Measurements from ENCODE around the gene EIF2AK3. TPM values are rescaled to one million over a fixed set of nuclear protein-coding genes. Genes with fewer than 3 reads are reported as not detected.
A peak's percentile ranks its signal among the peaks of the same experiment; 100 is the strongest.

The EIF2AK3 gene
- polyA plus RNA-seq, 2 of the 4 experiments (the other 2 are of a cell fraction), result 11.0 to 17.5 TPM

DNA sequence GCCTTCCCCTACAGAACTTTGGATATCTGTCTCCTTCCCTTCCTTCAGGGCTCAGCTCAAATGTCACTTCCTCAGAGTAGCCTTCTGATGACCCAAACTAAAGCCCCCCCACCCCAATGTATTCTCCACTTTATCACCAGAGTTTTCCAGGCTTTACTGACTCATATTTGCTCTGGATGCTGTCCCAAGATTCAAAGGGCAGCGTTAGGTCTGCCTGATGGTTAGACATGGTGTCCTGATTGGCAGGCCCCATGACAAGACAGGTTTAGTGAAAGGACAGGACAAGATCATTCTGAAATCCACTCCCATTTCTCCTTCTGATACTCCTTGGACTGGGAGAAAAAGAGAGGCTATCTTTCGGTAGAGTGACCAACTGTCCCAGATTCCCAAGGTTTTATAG lies 41.6 kb upstream of the EIF2AK3 start:
- peak in 1 of 2 experiments; percentile 24 for DNase-seq (ENCODE audit: low read depth in 1 of 2, low spot score in 1 of 2)
- Histone ChIP-seq H3K4me1 (peaks cover 8% of the 10 kb centered on the region; the same call in 2 of the 3 replicates), H3K27ac (no peak overlapping the region), H3K4me3 (no peak overlapping the region), H3K9me3 (no peaks in the 10 kb centered on the region), H3K4me2 (peak overlapping the region; percentile 29)
- peak in 1 of 2 experiments; percentile 36; a peak in 3 of 6 replicates for ATAC-seq
- WGBS (ENCODE audit: missing lambda C conversion rate), result 43% methylated on average over 2 of the region's 2 CpGs
- ChIA-PET POLR2A (no interaction called here), CTCF (interaction anchor here (0.6 to 8.2 kb wide), 20 partner anchors 11 to 609 kb away, joined by 3 to 125 read pairs (median 4); partner anchors contain the start of gene RPIA)
- TF ChIP-seq CHD2 (IDR thresholded peaks at IDR 0.05; ENCODE audit: low read length, partially characterized antibody) (no peak), HDAC2 (IDR thresholded peaks at IDR 0.05) (no peak), ESRRA (IDR thresholded peaks at IDR 0.05; ENCODE audit: borderline replicate concordance, low read length) (no peak), ZC3H11A (IDR thresholded peaks at IDR 0.05) (no peak), MAFK (IDR thresholded peaks at IDR 0.05; ENCODE audit: partially characterized antibody) (no peak), JUNB (IDR thresholded peaks at IDR 0.05) (no peak), HOXB5 (CRISPR knock-in tag; IDR thresholded peaks at IDR 0.05) (no peak), NR3C1 (IDR thresholded peaks at IDR 0.05) (no peak), FOXS1 (CRISPR knock-in tag; IDR thresholded peaks at IDR 0.05) (no peak)
- TF ChIP-seq, protein P1, sequence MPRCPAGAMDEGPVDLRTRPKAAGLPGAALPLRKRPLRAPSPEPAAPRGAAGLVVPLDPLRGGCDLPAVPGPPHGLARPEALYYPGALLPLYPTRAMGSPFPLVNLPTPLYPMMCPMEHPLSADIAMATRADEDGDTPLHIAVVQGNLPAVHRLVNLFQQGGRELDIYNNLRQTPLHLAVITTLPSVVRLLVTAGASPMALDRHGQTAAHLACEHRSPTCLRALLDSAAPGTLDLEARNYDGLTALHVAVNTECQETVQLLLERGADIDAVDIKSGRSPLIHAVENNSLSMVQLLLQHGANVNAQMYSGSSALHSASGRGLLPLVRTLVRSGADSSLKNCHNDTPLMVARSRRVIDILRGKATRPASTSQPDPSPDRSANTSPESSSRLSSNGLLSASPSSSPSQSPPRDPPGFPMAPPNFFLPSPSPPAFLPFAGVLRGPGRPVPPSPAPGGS (IDR thresholded peaks at IDR 0.05), result no peak
- TF ChIP-seq, protein P2, sequence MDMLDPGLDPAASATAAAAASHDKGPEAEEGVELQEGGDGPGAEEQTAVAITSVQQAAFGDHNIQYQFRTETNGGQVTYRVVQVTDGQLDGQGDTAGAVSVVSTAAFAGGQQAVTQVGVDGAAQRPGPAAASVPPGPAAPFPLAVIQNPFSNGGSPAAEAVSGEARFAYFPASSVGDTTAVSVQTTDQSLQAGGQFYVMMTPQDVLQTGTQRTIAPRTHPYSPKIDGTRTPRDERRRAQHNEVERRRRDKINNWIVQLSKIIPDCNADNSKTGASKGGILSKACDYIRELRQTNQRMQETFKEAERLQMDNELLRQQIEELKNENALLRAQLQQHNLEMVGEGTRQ (IDR thresholded peaks at IDR 0.05), result no peak
- TF ChIP-seq, protein P3, sequence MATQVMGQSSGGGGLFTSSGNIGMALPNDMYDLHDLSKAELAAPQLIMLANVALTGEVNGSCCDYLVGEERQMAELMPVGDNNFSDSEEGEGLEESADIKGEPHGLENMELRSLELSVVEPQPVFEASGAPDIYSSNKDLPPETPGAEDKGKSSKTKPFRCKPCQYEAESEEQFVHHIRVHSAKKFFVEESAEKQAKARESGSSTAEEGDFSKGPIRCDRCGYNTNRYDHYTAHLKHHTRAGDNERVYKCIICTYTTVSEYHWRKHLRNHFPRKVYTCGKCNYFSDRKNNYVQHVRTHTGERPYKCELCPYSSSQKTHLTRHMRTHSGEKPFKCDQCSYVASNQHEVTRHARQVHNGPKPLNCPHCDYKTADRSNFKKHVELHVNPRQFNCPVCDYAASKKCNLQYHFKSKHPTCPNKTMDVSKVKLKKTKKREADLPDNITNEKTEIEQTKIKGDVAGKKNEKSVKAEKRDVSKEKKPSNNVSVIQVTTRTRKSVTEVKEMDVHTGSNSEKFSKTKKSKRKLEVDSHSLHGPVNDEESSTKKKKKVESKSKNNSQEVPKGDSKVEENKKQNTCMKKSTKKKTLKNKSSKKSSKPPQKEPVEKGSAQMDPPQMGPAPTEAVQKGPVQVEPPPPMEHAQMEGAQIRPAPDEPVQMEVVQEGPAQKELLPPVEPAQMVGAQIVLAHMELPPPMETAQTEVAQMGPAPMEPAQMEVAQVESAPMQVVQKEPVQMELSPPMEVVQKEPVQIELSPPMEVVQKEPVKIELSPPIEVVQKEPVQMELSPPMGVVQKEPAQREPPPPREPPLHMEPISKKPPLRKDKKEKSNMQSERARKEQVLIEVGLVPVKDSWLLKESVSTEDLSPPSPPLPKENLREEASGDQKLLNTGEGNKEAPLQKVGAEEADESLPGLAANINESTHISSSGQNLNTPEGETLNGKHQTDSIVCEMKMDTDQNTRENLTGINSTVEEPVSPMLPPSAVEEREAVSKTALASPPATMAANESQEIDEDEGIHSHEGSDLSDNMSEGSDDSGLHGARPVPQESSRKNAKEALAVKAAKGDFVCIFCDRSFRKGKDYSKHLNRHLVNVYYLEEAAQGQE (IDR thresholded peaks at IDR 0.05), result no peak
- no peak for FAIRE-seq

- Histone ChIP-seq H3K4me3 (no peak overlapping the region), H3K4me1 (peaks cover 8% of the 10 kb centered on the region; the same call in 2 of the 3 replicates), H3K27ac (no peak overlapping the region), H3K4me2 (no peak overlapping the region), H3K9me3 (no peaks in the 10 kb centered on the region)
- DNase-seq (ENCODE audit: low read depth in 1 of 2, low spot score in 1 of 2) (no peak), ATAC-seq (no peak), FAIRE-seq (no peak)
- ChIA-PET POLR2A (no interaction called here), CTCF (interaction anchor here (1.0 to 8.2 kb wide), 8 partner anchors 10 to 607 kb away, joined by 3 to 125 read pairs (median 4); partner anchors contain the start of gene RPIA)
- 38% methylated on average over 2 of the region's 2 CpGs for WGBS (ENCODE audit: missing lambda C conversion rate)
- TF ChIP-seq ATOH8 (CRISPR knock-in tag; IDR thresholded peaks at IDR 0.05; ENCODE audit: low read depth) (no peak), TFCP2L1 (CRISPR knock-in tag; IDR thresholded peaks at IDR 0.05) (no peak), CHD4 (IDR thresholded peaks at IDR 0.05; ENCODE audit: borderline replicate concordance) (no peak), ZNF302 (CRISPR knock-in tag; IDR thresholded peaks at IDR 0.05) (no peak), ZC3H11A (IDR thresholded peaks at IDR 0.05) (no peak), HOXA7 (CRISPR knock-in tag; IDR thresholded peaks at IDR 0.05) (no peak)
- TF ChIP-seq, protein P3 (IDR thresholded peaks at IDR 0.05), result no peak
Measured at GRCh38 chr2:88667219-88667618, 40.0 kb upstream of the EIF2AK3 start.

Data from A549 (cell line).